ENCODE measurements around the gene OBP2A.

OBP2A gene

GRCh38 chr9:135514342-135515082 is 31.4 kb upstream of the OBP2A start:
- Histone ChIP-seq H3K27me3 (ENCODE audit: insufficient read depth, insufficient read length) (no peaks in the 10 kb centered on the region), H3K4me3 (ENCODE audit: insufficient read length, low read depth) (no peak overlapping the region), H3K9ac (ENCODE audit: insufficient read length, low read depth) (no peak overlapping the region), H3K36me3 (ENCODE audit: insufficient read depth, insufficient read length, low read length) (no peaks in the 10 kb centered on the region), H3K9me3 (ENCODE audit: insufficient read depth, low read length) (no peaks in the 10 kb centered on the region), H3K4me1 (ENCODE audit: insufficient read depth, insufficient read length) (no peaks in the 10 kb centered on the region)
- TF ChIP-seq ZNF274 (IDR thresholded peaks at IDR 0.05; ENCODE audit: low read depth, low read length) (no peak), SUZ12 (IDR thresholded peaks at IDR 0.05; ENCODE audit: extremely low read depth, insufficient read depth, insufficient read length) (no peak), YY1 (IDR thresholded peaks at IDR 0.05; ENCODE audit: insufficient read depth, insufficient read length) (no peak)
- no peak for DNase-seq (ENCODE audit: low read depth, low spot score)

- DNase-seq (ENCODE audit: low read depth, low spot score), result no peak
- Histone ChIP-seq H3K27me3 (ENCODE audit: insufficient read depth, insufficient read length) (no peaks in the 10 kb centered on the region), H3K4me1 (ENCODE audit: insufficient read depth, insufficient read length) (no peaks in the 10 kb centered on the region), H3K9me3 (ENCODE audit: insufficient read depth, low read length) (no peaks in the 10 kb centered on the region), H3K36me3 (ENCODE audit: insufficient read depth, insufficient read length, low read length) (no peaks in the 10 kb centered on the region), H3K4me3 (ENCODE audit: insufficient read length, low read depth) (no peak overlapping the region), H3K9ac (ENCODE audit: insufficient read length, low read depth) (no peak overlapping the region)
- TF ChIP-seq SUZ12 (IDR thresholded peaks at IDR 0.05; ENCODE audit: extremely low read depth, insufficient read depth, insufficient read length) (no peak), ZNF274 (IDR thresholded peaks at IDR 0.05; ENCODE audit: low read depth, low read length) (no peak), YY1 (IDR thresholded peaks at IDR 0.05; ENCODE audit: insufficient read depth, insufficient read length) (no peak)
Observed at GRCh38 chr9:135515083-135515951, 30.6 kb upstream of the OBP2A start.

- Histone ChIP-seq H3K4me1 (ENCODE audit: insufficient read depth, insufficient read length) (no peaks in the 10 kb centered on the region), H3K36me3 (ENCODE audit: insufficient read depth, insufficient read length, low read length) (no peaks in the 10 kb centered on the region), H3K9ac (ENCODE audit: insufficient read length, low read depth) (no peak overlapping the region), H3K9me3 (ENCODE audit: insufficient read depth, low read length) (no peaks in the 10 kb centered on the region), H3K4me3 (ENCODE audit: insufficient read length, low read depth) (no peak overlapping the region), H3K27me3 (ENCODE audit: insufficient read depth, insufficient read length) (no peaks in the 10 kb centered on the region)
- TF ChIP-seq SUZ12 (IDR thresholded peaks at IDR 0.05; ENCODE audit: extremely low read depth, insufficient read depth, insufficient read length) (no peak), ZNF274 (IDR thresholded peaks at IDR 0.05; ENCODE audit: low read depth, low read length) (no peak), YY1 (IDR thresholded peaks at IDR 0.05; ENCODE audit: insufficient read depth, insufficient read length) (no peak)
- no peak for DNase-seq (ENCODE audit: low read depth, low spot score)
Observed at GRCh38 chr9:135516132-135516860, 29.6 kb upstream of the OBP2A start.

- H3K27me3 ChIP-seq (ENCODE audit: insufficient read depth, insufficient read length), result no peaks in the 10 kb centered on the region
- H3K4me3 ChIP-seq (ENCODE audit: insufficient read length, low read depth), result no peak overlapping the region
- no peak overlapping the region for H3K9ac ChIP-seq (ENCODE audit: insufficient read length, low read depth)
- H3K36me3 ChIP-seq (ENCODE audit: insufficient read depth, insufficient read length, low read length), result no peaks in the 10 kb centered on the region
- TF ChIP-seq ZNF274 (IDR thresholded peaks at IDR 0.05; ENCODE audit: low read depth, low read length) (no peak), YY1 (IDR thresholded peaks at IDR 0.05; ENCODE audit: insufficient read depth, insufficient read length) (no peak), SUZ12 (IDR thresholded peaks at IDR 0.05; ENCODE audit: extremely low read depth, insufficient read depth, insufficient read length) (no peak)
- no peaks in the 10 kb centered on the region for H3K9me3 ChIP-seq (ENCODE audit: insufficient read depth, low read length)
- H3K4me1 ChIP-seq (ENCODE audit: insufficient read depth, insufficient read length), result peaks cover 2% of the 10 kb centered on the region
- no peak for DNase-seq (ENCODE audit: low read depth, low spot score)
Observed at GRCh38 chr9:135517407-135517822, 28.5 kb upstream of the OBP2A start.

- H3K27me3 ChIP-seq (ENCODE audit: insufficient read depth, insufficient read length), result no peaks in the 10 kb centered on the region
- no peak for TF ChIP-seq ZNF274 (IDR thresholded peaks at IDR 0.05; ENCODE audit: low read depth, low read length)
- TF ChIP-seq YY1 (IDR thresholded peaks at IDR 0.05; ENCODE audit: insufficient read depth, insufficient read length), result no peak
- TF ChIP-seq SUZ12 (IDR thresholded peaks at IDR 0.05; ENCODE audit: extremely low read depth, insufficient read depth, insufficient read length), result no peak
- H3K9ac ChIP-seq (ENCODE audit: insufficient read length, low read depth), result no peak overlapping the region
- H3K36me3 ChIP-seq (ENCODE audit: insufficient read depth, insufficient read length, low read length), result no peaks in the 10 kb centered on the region
- DNase-seq (ENCODE audit: low read depth, low spot score), result no peak
- H3K9me3 ChIP-seq (ENCODE audit: insufficient read depth, low read length), result no peaks in the 10 kb centered on the region
- H3K4me3 ChIP-seq (ENCODE audit: insufficient read length, low read depth), result no peak overlapping the region
- H3K4me1 ChIP-seq (ENCODE audit: insufficient read depth, insufficient read length), result peaks cover 14% of the 10 kb centered on the region
Observed at GRCh38 chr9:135519179-135519971, 26.6 kb upstream of the OBP2A start.

GRCh38 chr9:135520916-135521607 is 24.9 kb upstream of the OBP2A start, which contains the start of gene LCN1:
TSS of gene LCN1 (plus strand) at chr9:135521440. CDS start at chr9:135521498, 58 bp downstream.
- Histone ChIP-seq H3K4me1 (ENCODE audit: insufficient read depth, insufficient read length) (peaks cover 16% of the 10 kb centered on the region), H3K9me3 (ENCODE audit: insufficient read depth, low read length) (no peaks in the 10 kb centered on the region), H3K9ac (ENCODE audit: insufficient read length, low read depth) (no peak within 1 kb of the TSS), H3K27me3 (ENCODE audit: insufficient read depth, insufficient read length) (no peaks in the 10 kb centered on the region), H3K36me3 (ENCODE audit: insufficient read depth, insufficient read length, low read length) (no peaks in the 10 kb centered on the region), H3K4me3 (ENCODE audit: insufficient read length, low read depth) (no peak within 1 kb of the TSS)
- TF ChIP-seq YY1 (IDR thresholded peaks at IDR 0.05; ENCODE audit: insufficient read depth, insufficient read length), result no peak
- TF ChIP-seq SUZ12 (IDR thresholded peaks at IDR 0.05; ENCODE audit: extremely low read depth, insufficient read depth, insufficient read length), result no peak
- TF ChIP-seq ZNF274 (IDR thresholded peaks at IDR 0.05; ENCODE audit: low read depth, low read length), result no peak
- no peak for DNase-seq (ENCODE audit: low read depth, low spot score)
